ENCODE data around the gene NRDC. TPM values are rescaled to one million over a fixed set of nuclear protein-coding genes. Genes with fewer than 3 reads are reported as not detected.

The NRDC gene
- total and polyA plus RNA-seq, 9 of the 15 experiments (the other 6 are each of a cell fraction or from before 2014, with no cell fraction given) = 102 to 371 (median 201) TPM

GRCh38 chr1:51776408-51776807, 102.1 kb downstream of the NRDC start:
- BruUV-seq (replicated peaks) = no TSS peak
- peak; percentile 24; the same call in 1 of the 2 replicates for TF ChIP-seq SPI1 (IDR thresholded peaks at IDR 0.05; ENCODE audit: borderline replicate concordance, low read depth, low read length)
- TF ChIP-seq KHSRP (IDR thresholded peaks at IDR 0.05) = 0 out of 2 replicates have a peak, but pooled peaks have one; percentile 12
- no peak for TF ChIP-seq PATZ1 (CRISPR knock-in tag; IDR thresholded peaks at IDR 0.05; ENCODE audit: borderline replicate concordance)
- TF ChIP-seq MCM7 (IDR thresholded peaks at IDR 0.05) = no peak
- no peak for TF ChIP-seq EGR1 (conservative IDR thresholded peaks at IDR 0.05)
- TF ChIP-seq ZNF644 (tag; IDR thresholded peaks at IDR 0.05; ENCODE audit: low read depth) = no peak
- no peaks in the 10 kb centered on the region for H3K4me1 ChIP-seq (replicated peaks in 1 of 2; ENCODE audit: control insufficient read depth in 2 of 2, insufficient read depth in 2 of 2, low read length in 2 of 2)
- FAIRE-seq (no peak), DNase-seq (ENCODE audit: extremely low read depth in 1 of 4, low spot score in 3 of 4) (no peak), ATAC-seq (no peak)
- H3K27me3 ChIP-seq (ENCODE audit: control insufficient read depth in 2 of 2, insufficient read depth in 2 of 2, low read length in 2 of 2) = no peaks in the 10 kb centered on the region
- no peak overlapping the region for H3K27ac ChIP-seq (ENCODE audit: extremely low read depth, low read depth, low read length)
- H3K9ac ChIP-seq (ENCODE audit: insufficient read depth in 1 of 2, low read depth in 2 of 2, low read length in 2 of 2) = no peak overlapping the region
- H3K4me2 ChIP-seq (ENCODE audit: insufficient read depth, low read length) = no peak overlapping the region
- intact Hi-C loops (cut with micrococcal nuclease) = no loop called here
- peaks cover 81% of the 10 kb centered on the region for H3K36me3 ChIP-seq (ENCODE audit: control insufficient read depth, insufficient read depth, low read length)
- H2AFZ ChIP-seq (ENCODE audit: low read depth, low read length) = no peak overlapping the region
- CTCF ChIA-PET (ENCODE audit: low intra/inter-chr PET ratio) = no interaction called here
- H3K4me3 ChIP-seq = no peak overlapping the region
- H3K79me2 ChIP-seq (ENCODE audit: control insufficient read depth, insufficient read depth, low read length) = peaks cover 6% of the 10 kb centered on the region; the same call in 1 of the 3 replicates
- POLR2A ChIA-PET = no interaction called here
- H3K9me1 ChIP-seq (ENCODE audit: control insufficient read depth, insufficient read depth, low read length) = no peaks in the 10 kb centered on the region
- no peaks in the 10 kb centered on the region for H3K9me3 ChIP-seq (replicated peaks; ENCODE audit: control insufficient read depth, insufficient read depth, low read depth, low read length)
- H4K20me1 ChIP-seq (replicated peaks; ENCODE audit: control insufficient read depth, insufficient read depth, low read length) = no peaks in the 10 kb centered on the region
- in situ Hi-C loops (cut with MboI) = no loop called here
